Body of pancreas (tissue), 4 donors: Measurements from ENCODE around the gene OPRL1.

Experiments used
- CTCF ChIP-seq, 7 experiments: fragments of 450-650 bp in 4 of 7; fragments of 200-600 bp in 3 of 7; sonication (generic) in 3 of 7; IDR thresholded peaks; one replicate each; pipeline ENCODE4 v1.5.1; 2016 to 2019; ENCODE audit warnings: antibody characterized with exemption in 7 of 7
- POLR2A ChIP-seq, 3 donors: fragments of 450-650 bp; IDR thresholded peaks; one replicate each; pipeline ENCODE4 v1.6.1; 2016; ENCODE audit warnings: antibody characterized with exemption in 3 of 3, mild to moderate bottlenecking in 2 of 3

GRCh38 chr20:64148581-64148980 lies 68.7 kb downstream of the OPRL1 start:
- TF ChIP-seq CTCF (IDR thresholded peaks at IDR 0.05) (no peak), POLR2A (IDR thresholded peaks at IDR 0.05) (no peak)
